H9 (cell line): ENCODE results near the gene SDK2. TPM values are rescaled to one million over a fixed set of nuclear protein-coding genes. Genes with fewer than 3 reads are reported as not detected.
"Not testable (repeated sequence)": the region's sequence is repeated elsewhere in the genome, so short reads cannot be mapped to it uniquely, and the experiment has no call there.

Experiments used
- DNase-seq: peaks from one replicate; pipeline ENCODE4 v3.0.0-alpha.2; 2017
- H2AFZ ChIP-seq: one replicate; pipeline ENCODE4 v1.6.1; 2013; ENCODE audit warnings: mild to moderate bottlenecking, low read length, control low read depth, moderate library complexity
- H2AK5ac ChIP-seq: 2 replicates; pipeline ENCODE4 v1.6.1; 2013; ENCODE audit warnings: low read length, control low read depth, mixed read lengths; ENCODE audit not compliant: insufficient read length
- H2BK120ac ChIP-seq: one replicate; pipeline ENCODE4 v1.6.1; 2013; ENCODE audit warnings: low read depth, mild to moderate bottlenecking, low read length, control low read depth, inconsistent platforms; ENCODE audit not compliant: poor library complexity, severe bottlenecking
- H2BK12ac ChIP-seq: 2 replicates; pipeline ENCODE4 v1.6.1; 2013; ENCODE audit warnings: low read length, control low read depth, mixed read lengths, low read depth; ENCODE audit not compliant: insufficient read length
- H2BK15ac ChIP-seq: 2 replicates; pipeline ENCODE4 v1.6.1; 2013; ENCODE audit warnings: low read depth, low read length, control low read depth
- H2BK20ac ChIP-seq: one replicate; pipeline ENCODE4 v1.6.1; 2013; ENCODE audit warnings: low read depth, mild to moderate bottlenecking, low read length, control low read depth, inconsistent platforms; ENCODE audit not compliant: poor library complexity, severe bottlenecking
- H2BK5ac ChIP-seq: 2 replicates; pipeline ENCODE4 v1.6.1; 2013; ENCODE audit warnings: low read length, control low read depth, mixed read lengths; ENCODE audit not compliant: insufficient read length
- H3K14ac ChIP-seq: 2 replicates; pipeline ENCODE4 v1.6.1; 2013; ENCODE audit warnings: low read length, control low read depth; ENCODE audit not compliant: insufficient read depth
- H3K18ac ChIP-seq: 2 replicates; pipeline ENCODE4 v1.6.1; 2013; ENCODE audit warnings: low read depth, mild to moderate bottlenecking, mixed read lengths, low read length, control low read depth; ENCODE audit not compliant: insufficient read length
- H3K23ac ChIP-seq: 2 replicates; pipeline ENCODE4 v1.6.1; 2013; ENCODE audit warnings: low read length, control low read depth, mixed read lengths, low read depth; ENCODE audit not compliant: insufficient read length
- H3K23me2 ChIP-seq: 2 replicates; pipeline ENCODE4 v1.6.1; 2013; ENCODE audit warnings: low read depth, mild to moderate bottlenecking, mixed read lengths, low read length, control low read depth; ENCODE audit not compliant: insufficient read length, poor library complexity, severe bottlenecking
- H3K27ac ChIP-seq: 2 replicates; pipeline ENCODE4 v1.5.1; 2013; ENCODE audit warnings: low read length, control low read depth, mixed read lengths, low read depth; ENCODE audit not compliant: insufficient read length
- H3K27me3 ChIP-seq: 2 replicates; pipeline ENCODE4 v1.6.1; 2013; ENCODE audit warnings: low read length, control low read depth, inconsistent platforms; ENCODE audit not compliant: insufficient read depth
- H3K4ac ChIP-seq: 2 replicates; pipeline ENCODE4 v1.6.1; 2013; ENCODE audit warnings: low read depth, mild to moderate bottlenecking, control low read depth, inconsistent platforms, low read length, moderate library complexity
- H3K4me1 ChIP-seq: 2 replicates; pipeline ENCODE4 v1.6.1; 2013; ENCODE audit warnings: low read length, control low read depth, inconsistent platforms; ENCODE audit not compliant: insufficient read depth
- H3K4me2 ChIP-seq: 2 replicates; pipeline ENCODE4 v1.6.1; 2013; ENCODE audit warnings: low read length, control low read depth, mixed read lengths; ENCODE audit not compliant: insufficient read length, insufficient read depth
- H3K56ac ChIP-seq: 2 replicates; pipeline ENCODE4 v1.6.1; 2013; ENCODE audit warnings: low read depth, mild to moderate bottlenecking, mixed read lengths, low read length, control low read depth; ENCODE audit not compliant: insufficient read length
- H3K79me1 ChIP-seq: 2 replicates; pipeline ENCODE4 v1.6.1; 2013; ENCODE audit warnings: low read depth, mild to moderate bottlenecking, moderate library complexity, low read length, control low read depth, inconsistent platforms; ENCODE audit not compliant: insufficient read depth, poor library complexity, severe bottlenecking
- H3K79me2 ChIP-seq: 2 replicates; pipeline ENCODE4 v1.6.1; 2013; ENCODE audit warnings: low read length, control low read depth, inconsistent platforms; ENCODE audit not compliant: insufficient read depth
- H3K9ac ChIP-seq: 2 replicates; pipeline ENCODE4 v1.6.1; 2013; ENCODE audit warnings: low read length, control low read depth, mixed read lengths; ENCODE audit not compliant: insufficient read length; ENCODE audit errors: extremely low read depth
- H3K9me3 ChIP-seq: one replicate; pipeline ENCODE4 v1.6.1; 2013; ENCODE audit warnings: low read depth, low read length, inconsistent platforms; ENCODE audit not compliant: control insufficient read depth
- H3T11ph ChIP-seq: one replicate; pipeline ENCODE4 v1.6.1; 2013; ENCODE audit warnings: mild to moderate bottlenecking, low read length, control low read depth, inconsistent platforms
- H4K20me1 ChIP-seq: one replicate; pipeline ENCODE4 v1.6.1; 2013; ENCODE audit not compliant: control insufficient read depth, insufficient read length, insufficient read depth
- H4K5ac ChIP-seq: 2 replicates; pipeline ENCODE4 v1.6.1; 2013; ENCODE audit warnings: low read depth, mild to moderate bottlenecking, mixed read lengths, low read length, control low read depth; ENCODE audit not compliant: insufficient read length
- H4K8ac ChIP-seq: replicated peaks from 2 replicates; pipeline ENCODE4 v1.6.1; 2013; ENCODE audit warnings: low read length, control low read depth, mixed read lengths, low read depth; ENCODE audit not compliant: insufficient read length
- H4K91ac ChIP-seq: 2 replicates; pipeline ENCODE4 v1.6.1; 2013; ENCODE audit warnings: low read depth, mild to moderate bottlenecking, moderate library complexity, mixed read lengths, low read length, control low read depth; ENCODE audit not compliant: insufficient read length
- H3K27ac Mint-ChIP-seq, 3 experiments: 2 replicates in 2 of 3; 3 replicates in 1 of 3; pipeline ENCODE4 v1.8.0; 2020 to 2021; ENCODE audit warnings: mixed read lengths in 3 of 3, mild to moderate bottlenecking in 1 of 3, moderate library complexity in 1 of 3
- H3K27me3 Mint-ChIP-seq: 2 replicates; pipeline ENCODE4 v1.8.0; 2021; ENCODE audit warnings: low read depth, mild to moderate bottlenecking, moderate library complexity, mixed read lengths
- H3K36me3 Mint-ChIP-seq, 3 experiments: 2 replicates in 2 of 3; 3 replicates in 1 of 3; pipeline ENCODE4 v1.8.0; 2020 to 2021; ENCODE audit warnings: low read depth in 3 of 3, mixed read lengths in 3 of 3; ENCODE audit not compliant: insufficient read depth in 1 of 3
- H3K4me1 Mint-ChIP-seq, 2 experiments: 2 replicates each; pipeline ENCODE4 v1.8.0; 2020; ENCODE audit warnings: mixed read lengths in 2 of 2
- H3K4me3 Mint-ChIP-seq, 2 experiments: 2 replicates in 1 of 2; 3 replicates in 1 of 2; pipeline ENCODE4 v1.8.0; 2020 to 2021; ENCODE audit warnings: mild to moderate bottlenecking in 2 of 2, mixed read lengths in 2 of 2, moderate library complexity in 1 of 2
- H3K9me3 Mint-ChIP-seq, 2 experiments: 2 replicates in 1 of 2; 3 replicates in 1 of 2; pipeline ENCODE4 v1.8.0; 2020; ENCODE audit warnings: mild to moderate bottlenecking in 2 of 2, mixed read lengths in 2 of 2, moderate library complexity in 1 of 2
- WGBS: extraction: QIAGEN DNeasy Blood & Tissue Kit; methylation state at CpG from one replicate; pipeline ENCODE4 v1.1.7; 2013; ENCODE audit warnings: missing lambda C conversion rate, low lambda C conversion rate, mixed read lengths; ENCODE audit not compliant: insufficient read length; ENCODE audit errors: extremely low coverage; 5-methylcytosine and 5-hydroxymethylcytosine counted together
- total RNA-seq: library from RNA; stranded (reverse); gene quantifications from 2 replicates; pipeline ENCODE4 v1.2.1, GENCODE V29; 2021
- TF ChIP-seq, protein P1 (sequence below): fragments of 200-600 bp; sonication (generic); conservative IDR thresholded peaks from 3 replicates; pipeline ENCODE4 v1.8.0; 2021; ENCODE audit warnings: antibody characterized with exemption, mild to moderate bottlenecking

The SDK2 gene
- total RNA-seq, 1 experiment from 2014 or later, result 9.1 TPM

DNA sequence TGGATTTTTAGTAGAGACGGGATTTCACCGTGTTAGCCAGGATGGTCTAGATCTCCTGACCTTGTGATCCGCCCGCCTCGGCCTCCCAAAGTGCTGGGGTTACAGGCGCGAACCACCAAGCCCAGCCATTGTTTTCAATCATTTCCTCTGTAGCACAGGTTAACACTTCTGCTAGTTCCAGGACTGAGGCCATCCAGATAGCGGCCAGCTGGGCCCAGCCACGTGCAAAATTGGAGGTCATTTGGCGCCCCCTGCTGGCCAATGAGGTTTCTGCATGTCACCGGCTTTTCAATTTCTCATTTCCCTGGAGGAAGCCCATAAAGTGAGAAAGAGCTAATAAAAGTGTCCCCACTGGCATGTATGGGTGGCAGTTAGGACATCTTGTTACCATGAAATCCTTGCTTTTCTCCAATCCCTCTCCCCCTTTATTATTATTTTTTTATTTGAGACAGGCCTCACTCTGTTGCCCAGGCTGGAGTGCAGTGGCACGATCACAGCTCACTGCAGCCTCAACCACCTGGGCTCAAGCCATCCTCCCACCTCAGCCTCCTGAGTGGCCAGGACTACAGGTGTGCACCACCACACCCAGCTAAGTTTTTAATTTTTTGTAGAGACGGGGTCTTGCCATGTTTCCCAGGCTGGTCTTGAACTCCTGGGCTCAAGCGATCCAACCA lies 274.3 kb downstream of the SDK2 start:
- H2AFZ ChIP-seq, H3K27me3 Mint-ChIP-seq, H3K79me1 ChIP-seq, H3K56ac ChIP-seq, H3K9me3 Mint-ChIP-seq, H3K27ac ChIP-seq, H4K8ac ChIP-seq, H3K4me2 ChIP-seq, H2BK120ac ChIP-seq, H4K91ac ChIP-seq, H3K27me3 ChIP-seq, H3K9ac ChIP-seq, H4K20me1 ChIP-seq, H2BK12ac ChIP-seq, H2BK15ac ChIP-seq, H3K4me1 ChIP-seq, H3K14ac ChIP-seq, H2AK5ac ChIP-seq, H3K18ac ChIP-seq, H3K79me2 ChIP-seq, H4K5ac ChIP-seq, H3K36me3 Mint-ChIP-seq, H3T11ph ChIP-seq, H2BK20ac ChIP-seq, H3K9me3 ChIP-seq, H3K4me3 Mint-ChIP-seq, H3K23ac ChIP-seq, H3K4ac ChIP-seq, H3K23me2 ChIP-seq, H2BK5ac ChIP-seq: not testable (repeated sequence)
- Mint-ChIP-seq H3K27ac (0 out of 7 replicates have a peak overlapping the region, but pooled peaks of 1 of the 3 experiments have one; percentile 35), H3K4me1 (peaks cover 28 to 35% of the 10 kb centered on the region in 2 experiments)
- TF ChIP-seq, protein P1, sequence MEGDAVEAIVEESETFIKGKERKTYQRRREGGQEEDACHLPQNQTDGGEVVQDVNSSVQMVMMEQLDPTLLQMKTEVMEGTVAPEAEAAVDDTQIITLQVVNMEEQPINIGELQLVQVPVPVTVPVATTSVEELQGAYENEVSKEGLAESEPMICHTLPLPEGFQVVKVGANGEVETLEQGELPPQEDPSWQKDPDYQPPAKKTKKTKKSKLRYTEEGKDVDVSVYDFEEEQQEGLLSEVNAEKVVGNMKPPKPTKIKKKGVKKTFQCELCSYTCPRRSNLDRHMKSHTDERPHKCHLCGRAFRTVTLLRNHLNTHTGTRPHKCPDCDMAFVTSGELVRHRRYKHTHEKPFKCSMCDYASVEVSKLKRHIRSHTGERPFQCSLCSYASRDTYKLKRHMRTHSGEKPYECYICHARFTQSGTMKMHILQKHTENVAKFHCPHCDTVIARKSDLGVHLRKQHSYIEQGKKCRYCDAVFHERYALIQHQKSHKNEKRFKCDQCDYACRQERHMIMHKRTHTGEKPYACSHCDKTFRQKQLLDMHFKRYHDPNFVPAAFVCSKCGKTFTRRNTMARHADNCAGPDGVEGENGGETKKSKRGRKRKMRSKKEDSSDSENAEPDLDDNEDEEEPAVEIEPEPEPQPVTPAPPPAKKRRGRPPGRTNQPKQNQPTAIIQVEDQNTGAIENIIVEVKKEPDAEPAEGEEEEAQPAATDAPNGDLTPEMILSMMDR, result peak; percentile 96
- no CpG with 5 or more reads among the region's 14 CpGs for WGBS
- peak; percentile 90 for DNase-seq
